22Rv1 (cell line): ENCODE results near the gene CNN3.

Experiments used
- H3K27ac ChIP-seq: fragments of 450-650 bp; 2 replicates; pipeline ENCODE4 v1.5.1; 2017
- ZFX ChIP-seq: fragments of 450-650 bp; IDR thresholded peaks from 2 replicates; pipeline ENCODE4 v1.6.1; 2017; ENCODE audit warnings: antibody characterized with exemption, borderline replicate concordance
- TF ChIP-seq, protein P1 (sequence below): fragments of 450-650 bp; IDR thresholded peaks from 2 replicates; pipeline ENCODE4 v1.5.1; 2017; ENCODE audit warnings: mild to moderate bottlenecking

Gene CNN3

DNA sequence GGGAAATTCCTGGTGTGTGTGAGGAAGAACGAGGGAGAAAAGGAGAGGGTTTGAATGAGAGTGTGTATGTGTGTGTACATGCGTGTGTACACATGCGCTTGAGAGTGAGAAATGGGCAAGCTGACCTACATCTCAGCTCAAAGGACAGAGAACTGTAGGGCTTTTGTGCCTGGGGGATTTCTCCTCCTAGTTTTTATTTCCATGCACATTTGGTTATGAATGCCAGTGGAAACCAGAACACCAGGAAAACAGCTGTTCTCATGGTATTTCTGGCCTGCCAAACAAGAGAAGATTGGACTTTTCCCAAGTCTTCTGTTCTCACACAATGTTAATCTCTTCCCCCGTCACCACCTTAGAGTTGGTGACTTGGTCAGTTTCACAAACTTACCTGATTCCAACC, 61.5 kb downstream of the CNN3 start:
- TF ChIP-seq, protein P1, sequence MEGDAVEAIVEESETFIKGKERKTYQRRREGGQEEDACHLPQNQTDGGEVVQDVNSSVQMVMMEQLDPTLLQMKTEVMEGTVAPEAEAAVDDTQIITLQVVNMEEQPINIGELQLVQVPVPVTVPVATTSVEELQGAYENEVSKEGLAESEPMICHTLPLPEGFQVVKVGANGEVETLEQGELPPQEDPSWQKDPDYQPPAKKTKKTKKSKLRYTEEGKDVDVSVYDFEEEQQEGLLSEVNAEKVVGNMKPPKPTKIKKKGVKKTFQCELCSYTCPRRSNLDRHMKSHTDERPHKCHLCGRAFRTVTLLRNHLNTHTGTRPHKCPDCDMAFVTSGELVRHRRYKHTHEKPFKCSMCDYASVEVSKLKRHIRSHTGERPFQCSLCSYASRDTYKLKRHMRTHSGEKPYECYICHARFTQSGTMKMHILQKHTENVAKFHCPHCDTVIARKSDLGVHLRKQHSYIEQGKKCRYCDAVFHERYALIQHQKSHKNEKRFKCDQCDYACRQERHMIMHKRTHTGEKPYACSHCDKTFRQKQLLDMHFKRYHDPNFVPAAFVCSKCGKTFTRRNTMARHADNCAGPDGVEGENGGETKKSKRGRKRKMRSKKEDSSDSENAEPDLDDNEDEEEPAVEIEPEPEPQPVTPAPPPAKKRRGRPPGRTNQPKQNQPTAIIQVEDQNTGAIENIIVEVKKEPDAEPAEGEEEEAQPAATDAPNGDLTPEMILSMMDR = no peak
- TF ChIP-seq ZFX = no peak
- H3K27ac ChIP-seq = no peak overlapping the region

DNA sequence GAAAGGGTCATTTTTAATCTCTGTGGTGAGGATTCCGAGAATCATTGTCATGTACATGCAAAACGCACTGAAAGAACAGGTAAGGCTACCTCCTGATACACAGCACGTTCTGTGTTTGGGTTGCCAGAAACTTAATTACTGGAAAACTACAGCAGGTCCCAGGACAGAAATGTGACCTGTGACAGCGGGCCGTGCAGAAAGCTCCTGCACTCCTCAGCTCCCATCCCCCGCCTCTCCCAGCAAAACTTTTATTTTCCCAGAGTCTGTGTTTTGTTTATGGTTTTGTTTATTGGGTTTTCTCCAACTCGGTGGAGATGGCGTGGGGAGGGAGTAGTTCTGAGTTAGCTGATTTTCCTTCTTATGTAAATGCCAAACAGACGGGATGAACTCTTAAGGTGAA, 62.1 kb downstream of the CNN3 start:
- TF ChIP-seq, protein P1 = no peak
- no peak for TF ChIP-seq ZFX
- no peak overlapping the region for H3K27ac ChIP-seq

DNA sequence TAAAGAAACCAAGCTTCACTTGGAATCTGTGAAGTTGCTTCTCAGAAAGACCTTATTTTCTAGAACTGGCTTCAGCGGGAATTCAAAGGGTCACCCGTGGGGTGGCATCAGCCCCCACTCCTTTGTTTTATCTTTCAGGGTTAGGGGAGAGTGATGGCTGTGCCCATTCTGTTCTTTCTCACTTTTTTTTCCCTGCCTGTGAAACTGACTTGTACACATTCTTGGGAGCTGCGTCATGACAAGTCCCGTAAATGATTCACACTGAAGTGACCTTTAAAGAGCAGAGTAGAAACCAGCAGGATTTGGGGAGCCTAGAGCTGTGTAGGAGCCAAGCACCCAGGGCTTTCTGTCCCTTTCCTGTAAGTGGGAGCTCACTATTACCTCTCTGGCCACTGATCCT, 63.0 kb downstream of the CNN3 start:
- no peak overlapping the region for H3K27ac ChIP-seq

DNA sequence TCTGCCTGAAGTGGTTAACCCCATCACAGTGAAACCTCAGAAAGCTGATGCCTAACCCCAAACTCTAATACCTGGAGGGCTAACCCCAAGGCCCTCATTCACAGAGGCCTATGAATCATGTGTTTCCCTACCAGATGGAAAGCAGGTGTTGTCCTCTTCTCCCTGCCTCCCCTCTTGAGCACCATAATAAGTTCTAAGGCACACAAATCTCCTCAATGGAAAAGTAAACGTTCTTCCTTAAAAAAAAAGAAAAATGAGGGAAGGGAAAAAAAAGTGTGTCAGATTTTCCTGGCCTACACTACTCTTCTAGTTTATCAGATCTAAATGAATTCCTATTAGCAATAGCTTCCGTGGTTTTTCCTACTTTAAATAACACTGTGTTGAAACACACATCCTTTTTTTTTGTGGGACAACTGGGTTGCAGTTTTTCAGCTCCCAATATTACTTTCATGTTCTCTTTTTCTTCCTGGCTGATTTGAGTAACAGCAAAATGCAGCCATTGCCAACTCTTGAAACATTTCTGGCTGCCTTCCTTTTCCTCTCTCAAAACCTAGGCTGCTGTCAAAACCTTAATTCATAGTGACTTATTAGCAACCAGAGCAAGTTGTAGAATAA, 63.5 kb downstream of the CNN3 start:
- no peak overlapping the region for H3K27ac ChIP-seq

More for the DNA sequence above, 63.0 kb downstream of the CNN3 start:
- no peak for TF ChIP-seq ZFX

DNA sequence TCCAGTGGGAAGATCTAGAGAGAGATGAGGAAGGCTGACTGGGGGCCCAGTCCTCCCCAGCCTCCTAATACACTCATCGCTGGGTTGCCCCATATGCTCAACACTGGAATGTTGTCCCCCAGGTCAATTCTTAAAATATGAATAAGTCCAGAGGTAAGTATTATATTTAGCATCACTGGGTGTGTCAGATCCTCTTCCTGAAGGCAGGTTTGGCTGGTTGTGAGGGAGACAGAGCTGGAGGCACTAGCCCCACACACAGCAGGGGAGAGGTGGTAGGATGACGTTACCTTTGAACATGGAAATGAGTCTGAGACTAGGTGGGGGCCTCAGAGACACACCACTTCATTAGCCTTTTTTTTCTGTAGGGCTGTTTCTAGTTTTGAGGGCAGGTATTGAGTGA, 64.2 kb downstream of the CNN3 start:
- H3K27ac ChIP-seq = no peak overlapping the region
- TF ChIP-seq, protein P1 = no peak
- no peak for TF ChIP-seq ZFX

More for the DNA sequence above, 63.5 kb downstream of the CNN3 start:
- TF ChIP-seq ZFX = no peak
- TF ChIP-seq, protein P1 = no peak

DNA sequence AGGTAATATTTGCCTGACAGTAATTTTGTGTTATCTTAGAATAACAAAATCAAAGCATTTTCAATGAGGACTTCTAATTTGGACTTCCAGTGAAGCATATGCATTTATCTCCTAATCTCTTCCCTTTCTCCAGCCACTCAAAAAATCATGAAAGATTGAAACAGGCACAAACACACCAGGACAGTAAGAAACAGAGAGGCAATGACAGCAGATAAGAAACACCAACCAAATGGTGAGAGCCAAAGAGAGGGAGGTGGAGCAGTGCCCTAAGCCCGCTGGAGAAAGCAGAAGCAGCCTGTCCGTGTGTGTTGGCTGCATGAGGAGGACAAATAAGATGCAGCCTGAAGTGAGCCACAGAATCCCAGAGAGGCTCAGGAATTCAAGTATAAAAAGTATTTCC, 67.7 kb downstream of the CNN3 start:
- TF ChIP-seq, protein P1 = no peak
- TF ChIP-seq ZFX = no peak
- no peak overlapping the region for H3K27ac ChIP-seq

DNA sequence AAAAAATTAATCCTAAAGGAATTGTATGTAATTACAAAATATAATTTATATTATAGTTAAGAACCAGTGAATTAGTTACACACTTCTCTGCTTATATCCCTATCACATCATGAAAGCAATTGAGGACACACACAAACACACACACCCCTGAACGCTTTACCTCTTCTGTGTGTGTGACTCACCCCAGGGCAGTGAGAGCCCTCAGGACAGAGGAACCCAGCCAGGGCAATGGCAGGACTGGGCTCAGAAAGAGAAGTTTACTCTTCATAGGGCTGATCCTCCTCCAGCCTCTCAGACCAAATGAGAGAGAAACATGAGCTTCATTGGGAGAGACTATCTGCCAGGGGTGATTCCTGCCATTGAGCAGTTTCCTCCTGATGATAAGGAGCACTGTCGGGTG, 68.6 kb downstream of the CNN3 start:
- TF ChIP-seq, protein P1 = no peak
- TF ChIP-seq ZFX = no peak
- H3K27ac ChIP-seq = no peak overlapping the region

DNA sequence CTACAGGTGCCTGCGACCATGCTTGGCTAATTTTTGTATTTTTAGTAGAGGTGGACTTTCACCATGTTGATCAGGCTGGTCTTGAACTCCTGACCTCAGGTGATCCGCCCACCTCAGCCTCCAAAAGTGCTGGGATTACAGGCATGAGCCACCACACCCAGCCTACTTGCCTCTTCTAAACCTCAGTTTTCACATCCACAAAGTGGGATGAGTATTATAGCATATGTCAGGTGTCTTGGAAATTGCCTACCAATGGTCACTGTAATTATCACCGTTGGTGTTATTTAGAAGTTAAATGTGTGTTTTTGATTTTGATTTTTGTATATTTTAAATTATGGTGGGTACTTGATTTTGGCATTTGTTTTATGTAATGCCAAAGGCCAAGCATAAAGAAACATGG, 70.0 kb downstream of the CNN3 start:
- TF ChIP-seq, protein P1 = no peak
- TF ChIP-seq ZFX = no peak

More for the DNA sequence above, 70.0 kb downstream of the CNN3 start:
- no peak overlapping the region for H3K27ac ChIP-seq
